GM12878 (cell line): Measurements from ENCODE around the gene GPSM1. TPM values are rescaled to one million over a fixed set of nuclear protein-coding genes. Genes with fewer than 3 reads are reported as not detected.

Source experiments
- ATAC-seq: fragments of 200-7000 bp; cut with Tn5 transposase; 3 replicates; pipeline ENCODE4 v1.9.1; 2020; ENCODE audit warnings: mild to moderate bottlenecking, moderate library complexity
- BruUV-seq: library from RNA; stranded (reverse); fragments of 400-500 nt; replicated peaks from 2 replicates; lab custom pipeline; 2021; lab: Mats Ljungman, UMichigan
- CTCF ChIA-PET: fragments of 300-600 bp; sonication (Branson Sonifier 250); formaldehyde crosslinking; extraction: SDS; loops from one replicate; lab custom pipeline; 2021; ENCODE audit warnings: inconsistent platforms; lab: Yijun Ruan, JAX
- POLR2A ChIA-PET: fragments of 350-600 bp; formaldehyde crosslinking; extraction: SDS; loops from one replicate; lab custom pipeline; 2021; ENCODE audit warnings: inconsistent platforms; lab: Charles Lee
- RAD21 ChIA-PET: fragments of 300-600 bp; sonication (Branson Sonifier 250); formaldehyde crosslinking; loops from one replicate; lab custom pipeline; 2023; ENCODE audit warnings: antibody characterized with exemption; ENCODE audit not compliant: unreplicated experiment; lab: Charles Lee
- SMC1A ChIA-PET: fragments of 300-600 bp; sonication (Branson Sonifier 250); formaldehyde crosslinking; loops from one replicate; lab custom pipeline; 2023; ENCODE audit not compliant: unreplicated experiment, uncharacterized antibody; lab: Charles Lee
- DNase-seq: peaks from one replicate; pipeline ENCODE4 v3.0.0-alpha.2; 2011; ENCODE audit warnings: low read depth, low spot score
- FAIRE-seq: peaks from 3 replicates; lab custom pipeline; 2011; peaks lifted over from hg19 to GRCh38; lab: Jason Lieb, UNC
- H2AFZ ChIP-seq: 2 replicates; pipeline ENCODE4 v1.6.0; 2011; ENCODE audit warnings: low read depth, low read length, control low read depth; ENCODE audit not compliant: control insufficient read depth
- H3K27ac ChIP-seq: 2 replicates; pipeline ENCODE4 v1.5.1; 2011; ENCODE audit warnings: control low read depth; ENCODE audit not compliant: control insufficient read depth, insufficient read depth
- H3K27me3 ChIP-seq, 2 experiments: replicated peaks in 1 of 2; 2 replicates each; pipeline versions ENCODE4 v1.6.0 to v1.6.1; 2011; ENCODE audit warnings: low read length in 1 of 2; ENCODE audit not compliant: control insufficient read depth in 2 of 2, insufficient read depth in 2 of 2
- H3K36me3 ChIP-seq, 2 experiments: 2 replicates each; pipeline ENCODE4 v1.5.1; 2011; ENCODE audit warnings: low read length in 1 of 2; ENCODE audit not compliant: control insufficient read depth in 2 of 2, insufficient read depth in 2 of 2
- H3K4me1 ChIP-seq: 2 replicates; pipeline ENCODE4 v1.6.1; 2011; ENCODE audit warnings: mild to moderate bottlenecking, low read length, moderate library complexity, mixed read lengths; ENCODE audit not compliant: control insufficient read depth, insufficient read depth
- H3K4me2 ChIP-seq: 2 replicates; pipeline ENCODE4 v1.6.0; 2011; ENCODE audit warnings: control low read depth; ENCODE audit not compliant: control insufficient read depth, insufficient read depth
- H3K4me3 ChIP-seq: fragments of 200-600 bp; sonication (generic); 2 replicates; pipeline ENCODE4 v1.5.1; 2016
- H3K79me2 ChIP-seq: 2 replicates; pipeline ENCODE4 v1.6.0; 2011; ENCODE audit warnings: low read length; ENCODE audit not compliant: control insufficient read depth, insufficient read depth
- H3K9ac ChIP-seq: 2 replicates; pipeline ENCODE4 v1.8.0; 2011; ENCODE audit warnings: low read length, control low read depth, mixed read lengths; ENCODE audit not compliant: control insufficient read depth, insufficient read depth
- H3K9me3 ChIP-seq: replicated peaks from 3 replicates; pipeline ENCODE4 v1.5.1; 2011; ENCODE audit warnings: mild to moderate bottlenecking, low read length; ENCODE audit not compliant: control insufficient read depth, insufficient read depth
- H4K20me1 ChIP-seq: 2 replicates; pipeline ENCODE4 v1.6.0; 2011; ENCODE audit not compliant: control insufficient read depth, insufficient read depth
- CBFB ChIP-seq: IDR thresholded peaks from 2 replicates; pipeline ENCODE4 v1.6.1; 2016; ENCODE audit warnings: antibody characterized with exemption, low read depth
- CHD2 ChIP-seq: IDR thresholded peaks from 2 replicates; pipeline ENCODE4 v1.6.1; 2011; ENCODE audit warnings: low read depth, low read length, improper control_type of control experiment, borderline replicate concordance
- ESRRA ChIP-seq: IDR thresholded peaks from 2 replicates; pipeline ENCODE4 v1.6.1; 2012; ENCODE audit warnings: mild to moderate bottlenecking, low read length, improper control_type of control experiment
- FOXM1 ChIP-seq: IDR thresholded peaks from 2 replicates; pipeline ENCODE4 v1.6.1; 2012; ENCODE audit warnings: low read depth, mild to moderate bottlenecking, inconsistent platforms, low read length, moderate library complexity
- IKZF1 ChIP-seq: fragments of 450-650 bp; conservative IDR thresholded peaks from 2 replicates; pipeline ENCODE4 v1.6.1; 2017; ENCODE audit warnings: antibody characterized with exemption, mild to moderate bottlenecking
- NFYA ChIP-seq: IDR thresholded peaks from 2 replicates; pipeline ENCODE4 v1.6.1; 2011; ENCODE audit warnings: low read depth, mild to moderate bottlenecking, low read length, improper control_type of control experiment, borderline replicate concordance
- NR2C2 ChIP-seq: IDR thresholded peaks from 2 replicates; pipeline ENCODE4 v1.6.1; 2011; ENCODE audit warnings: borderline replicate concordance, low read depth; ENCODE audit not compliant: control insufficient read depth, insufficient read length
- PAX5 ChIP-seq: IDR thresholded peaks from 2 replicates; pipeline ENCODE4 v1.6.1; 2011; ENCODE audit warnings: low read depth, low read length, borderline replicate concordance
- USF1 ChIP-seq: IDR thresholded peaks from 2 replicates; pipeline ENCODE4 v1.6.1; 2011; ENCODE audit warnings: borderline replicate concordance, low read depth, mild to moderate bottlenecking, moderate library complexity, mixed read lengths, low read length; ENCODE audit not compliant: insufficient read depth; ENCODE audit errors: extremely low read length
- ZNF217 ChIP-seq: fragments of 450-650 bp; IDR thresholded peaks from 2 replicates; pipeline ENCODE4 v1.6.1; 2017; ENCODE audit warnings: antibody characterized with exemption, mild to moderate bottlenecking
- WGBS: methylation state at CpG from one replicate; pipeline ENCODE4 v1.1.6; 2016; ENCODE audit warnings: low lambda C conversion rate; ENCODE audit not compliant: insufficient replicate concordance, insufficient coverage; ENCODE audit errors: missing lambda C conversion rate; 5-methylcytosine and 5-hydroxymethylcytosine counted together
- in situ Hi-C: fragments of 300-500 bp; cut with MboI; formaldehyde crosslinking; loops from 9 replicates; pipeline ENCODE4 v1.14.3; 2018; ENCODE audit warnings: mixed read lengths
- intact Hi-C: fragments of 100-400 bp; cut with micrococcal nuclease; formaldehyde crosslinking; loops from one replicate; pipeline ENCODE4 v1.14.2; 2022; ENCODE audit not compliant: unreplicated experiment
- polyA plus RNA-seq, 11 experiments: library from polyadenylated mRNA; depleted of rRNA in 4 of 11; unstranded in 6 of 11; stranded (reverse) in 5 of 11; fragments of >200 nt; fragmentation: Nextera tagmentation in 4 of 11; fragmentation: Illumina TruSeq in 1 of 11; extraction: Ambion mirVana in 4 of 11; extraction: Trizol in 1 of 11; gene quantifications; 1 replicate in 1 of 11; 2 replicates in 10 of 11; pipeline versions ENCODE4 v1.2.1 to v1.2.3, GENCODE V29; 2011 to 2016; ENCODE audit warnings: inconsistent platforms in 2 of 11, missing spikeins in 2 of 11, low read depth in 1 of 11
- total RNA-seq, 4 experiments: library from RNA; depleted of rRNA in 3 of 4; stranded (reverse); fragments of >200 nt in 3 of 4; fragmentation: Illumina TruSeq in 1 of 4; extraction: Trizol in 1 of 4; gene quantifications; 2 replicates each; pipeline versions ENCODE4 v1.2.1 to v1.2.3, GENCODE V29; 2013 to 2021
- TF ChIP-seq, protein P1 (sequence below): fragments of 150-350 bp; IDR thresholded peaks from 2 replicates; pipeline ENCODE4 v1.6.1; 2016; ENCODE audit warnings: low read depth, low read length
- TF ChIP-seq, protein P2 (sequence below): IDR thresholded peaks from 2 replicates; pipeline ENCODE4 v1.6.1; 2011; ENCODE audit warnings: low read depth, low read length, improper control_type of control experiment, borderline replicate concordance

The GPSM1 gene
- total and polyA plus RNA-seq, 10 of the 15 experiments (the other 5 are each of a cell fraction or from before 2014, with no cell fraction given) = 0.04 to 0.10 (median 0.10) TPM; not detected in 7

GRCh38 chr9:136396219-136396515, 68.8 kb downstream of the GPSM1 start:
- ATAC-seq (no peak), FAIRE-seq (no peak), DNase-seq (no peak)
- Histone ChIP-seq H3K4me2 (no peak overlapping the region), H3K27ac (no peak overlapping the region), H3K9ac (no peak overlapping the region), H3K27me3 (no peaks in the 10 kb centered on the region), H4K20me1 (no peaks in the 10 kb centered on the region), H3K4me1 (peaks cover 11% of the 10 kb centered on the region), H3K79me2 (peaks cover 26% of the 10 kb centered on the region), H3K9me3 (no peaks in the 10 kb centered on the region), H3K36me3 (peaks cover 19 to 33% of the 10 kb centered on the region in 2 experiments), H3K4me3 (no peak overlapping the region), H2AFZ (no peak overlapping the region)
- ChIA-PET CTCF (no interaction called here), RAD21 (no interaction called here), SMC1A (no interaction called here), POLR2A (no interaction called here)
- no peak for TF ChIP-seq CHD2
- BruUV-seq = no TSS peak
- WGBS = 100% methylated on average over 4 of the region's 4 CpGs
- in situ Hi-C loops = loop anchor here (5.0 kb wide), 1 partner anchor 59 kb away; no protein-coding TSS in a partner anchor
- intact Hi-C loops = no loop called here

- H2AFZ ChIP-seq = no peak overlapping the region
- H3K79me2 ChIP-seq = peaks cover 26% of the 10 kb centered on the region
- SMC1A ChIA-PET = no interaction called here
- intact Hi-C loops = no loop called here
- H3K4me2 ChIP-seq = no peak overlapping the region
- FAIRE-seq (no peak), ATAC-seq (no peak), DNase-seq (no peak)
- CTCF ChIA-PET = interaction anchor here (1.4 kb wide), 1 partner anchor 35 kb away, joined by 4 read pairs; no protein-coding TSS in a partner anchor
- in situ Hi-C loops = loop anchor here (5.0 kb wide), 1 partner anchor 60 kb away; no protein-coding TSS in a partner anchor
- BruUV-seq = no TSS peak
- H3K4me3 ChIP-seq = no peak overlapping the region
- RAD21 ChIA-PET = no interaction called here
- no peaks in the 10 kb centered on the region for H3K27me3 ChIP-seq
- peaks cover 11% of the 10 kb centered on the region for H3K4me1 ChIP-seq
- H3K9me3 ChIP-seq = no peaks in the 10 kb centered on the region
- H3K36me3 ChIP-seq = peaks cover 24 to 27% of the 10 kb centered on the region in 2 experiments
- H4K20me1 ChIP-seq = no peaks in the 10 kb centered on the region
- H3K27ac ChIP-seq = no peak overlapping the region
- no peak overlapping the region for H3K9ac ChIP-seq
- WGBS = no CpG with 5 or more reads among the region's 6 CpGs
- POLR2A ChIA-PET = interaction anchor here (1.1 kb wide), 1 partner anchor 13 kb away, joined by 3 read pairs; no protein-coding TSS in a partner anchor
- TF ChIP-seq USF1 (no peak), NFYA (no peak), NR2C2 (no peak), IKZF1 (no peak), ZNF217 (no peak), FOXM1 (no peak), ESRRA (no peak), CBFB (no peak), PAX5 (no peak)
- TF ChIP-seq, protein P1, sequence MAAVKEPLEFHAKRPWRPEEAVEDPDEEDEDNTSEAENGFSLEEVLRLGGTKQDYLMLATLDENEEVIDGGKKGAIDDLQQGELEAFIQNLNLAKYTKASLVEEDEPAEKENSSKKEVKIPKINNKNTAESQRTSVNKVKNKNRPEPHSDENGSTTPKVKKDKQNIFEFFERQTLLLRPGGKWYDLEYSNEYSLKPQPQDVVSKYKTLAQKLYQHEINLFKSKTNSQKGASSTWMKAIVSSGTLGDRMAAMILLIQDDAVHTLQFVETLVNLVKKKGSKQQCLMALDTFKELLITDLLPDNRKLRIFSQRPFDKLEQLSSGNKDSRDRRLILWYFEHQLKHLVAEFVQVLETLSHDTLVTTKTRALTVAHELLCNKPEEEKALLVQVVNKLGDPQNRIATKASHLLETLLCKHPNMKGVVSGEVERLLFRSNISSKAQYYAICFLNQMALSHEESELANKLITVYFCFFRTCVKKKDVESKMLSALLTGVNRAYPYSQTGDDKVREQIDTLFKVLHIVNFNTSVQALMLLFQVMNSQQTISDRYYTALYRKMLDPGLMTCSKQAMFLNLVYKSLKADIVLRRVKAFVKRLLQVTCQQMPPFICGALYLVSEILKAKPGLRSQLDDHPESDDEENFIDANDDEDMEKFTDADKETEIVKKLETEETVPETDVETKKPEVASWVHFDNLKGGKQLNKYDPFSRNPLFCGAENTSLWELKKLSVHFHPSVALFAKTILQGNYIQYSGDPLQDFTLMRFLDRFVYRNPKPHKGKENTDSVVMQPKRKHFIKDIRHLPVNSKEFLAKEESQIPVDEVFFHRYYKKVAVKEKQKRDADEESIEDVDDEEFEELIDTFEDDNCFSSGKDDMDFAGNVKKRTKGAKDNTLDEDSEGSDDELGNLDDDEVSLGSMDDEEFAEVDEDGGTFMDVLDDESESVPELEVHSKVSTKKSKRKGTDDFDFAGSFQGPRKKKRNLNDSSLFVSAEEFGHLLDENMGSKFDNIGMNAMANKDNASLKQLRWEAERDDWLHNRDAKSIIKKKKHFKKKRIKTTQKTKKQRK = no peak
- TF ChIP-seq, protein P2, sequence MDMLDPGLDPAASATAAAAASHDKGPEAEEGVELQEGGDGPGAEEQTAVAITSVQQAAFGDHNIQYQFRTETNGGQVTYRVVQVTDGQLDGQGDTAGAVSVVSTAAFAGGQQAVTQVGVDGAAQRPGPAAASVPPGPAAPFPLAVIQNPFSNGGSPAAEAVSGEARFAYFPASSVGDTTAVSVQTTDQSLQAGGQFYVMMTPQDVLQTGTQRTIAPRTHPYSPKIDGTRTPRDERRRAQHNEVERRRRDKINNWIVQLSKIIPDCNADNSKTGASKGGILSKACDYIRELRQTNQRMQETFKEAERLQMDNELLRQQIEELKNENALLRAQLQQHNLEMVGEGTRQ = no peak
Measured at GRCh38 chr9:136397643-136398042, 70.3 kb downstream of the GPSM1 start.
